ENCODE data around the gene BSN.

DNA sequence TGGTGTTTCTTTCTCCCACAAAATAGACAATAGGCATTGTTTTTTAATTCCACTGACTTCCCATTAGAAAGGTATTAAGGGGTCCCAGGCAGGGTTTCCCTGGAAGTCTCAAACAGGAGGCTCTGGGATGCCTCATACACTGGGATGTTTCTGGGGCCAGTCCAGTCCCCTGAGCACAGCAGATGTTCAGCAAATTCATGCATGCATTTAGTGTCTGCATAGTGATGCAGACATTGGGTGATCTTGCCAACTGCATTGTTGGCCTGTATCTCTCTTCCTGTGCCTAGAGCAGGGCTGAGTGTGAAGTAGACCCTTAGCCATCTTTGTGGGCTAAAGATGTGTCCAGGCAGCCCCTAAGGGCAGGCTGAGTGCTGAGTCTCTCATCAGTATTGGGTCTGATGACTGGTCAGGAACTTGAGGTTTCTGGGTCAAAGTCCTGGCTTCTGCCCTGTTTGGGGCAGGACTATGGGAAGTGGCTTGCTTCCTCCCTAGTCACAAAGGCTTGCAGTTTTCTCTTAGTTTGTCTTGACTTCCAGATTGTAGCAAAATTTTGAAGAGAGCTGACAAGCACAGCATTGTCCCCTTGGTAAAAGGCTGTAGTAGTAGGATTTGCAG is 56.5 kb downstream of the BSN start:
- TF ChIP-seq, protein P1, sequence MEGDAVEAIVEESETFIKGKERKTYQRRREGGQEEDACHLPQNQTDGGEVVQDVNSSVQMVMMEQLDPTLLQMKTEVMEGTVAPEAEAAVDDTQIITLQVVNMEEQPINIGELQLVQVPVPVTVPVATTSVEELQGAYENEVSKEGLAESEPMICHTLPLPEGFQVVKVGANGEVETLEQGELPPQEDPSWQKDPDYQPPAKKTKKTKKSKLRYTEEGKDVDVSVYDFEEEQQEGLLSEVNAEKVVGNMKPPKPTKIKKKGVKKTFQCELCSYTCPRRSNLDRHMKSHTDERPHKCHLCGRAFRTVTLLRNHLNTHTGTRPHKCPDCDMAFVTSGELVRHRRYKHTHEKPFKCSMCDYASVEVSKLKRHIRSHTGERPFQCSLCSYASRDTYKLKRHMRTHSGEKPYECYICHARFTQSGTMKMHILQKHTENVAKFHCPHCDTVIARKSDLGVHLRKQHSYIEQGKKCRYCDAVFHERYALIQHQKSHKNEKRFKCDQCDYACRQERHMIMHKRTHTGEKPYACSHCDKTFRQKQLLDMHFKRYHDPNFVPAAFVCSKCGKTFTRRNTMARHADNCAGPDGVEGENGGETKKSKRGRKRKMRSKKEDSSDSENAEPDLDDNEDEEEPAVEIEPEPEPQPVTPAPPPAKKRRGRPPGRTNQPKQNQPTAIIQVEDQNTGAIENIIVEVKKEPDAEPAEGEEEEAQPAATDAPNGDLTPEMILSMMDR (IDR thresholded peaks at IDR 0.05): no peak
- TF ChIP-seq ZFX (IDR thresholded peaks at IDR 0.05; ENCODE audit: borderline replicate concordance): no peak

Data from 22Rv1 (cell line).